ENCODE results near the gene HARBI1. TPM values are rescaled to one million over a fixed set of nuclear protein-coding genes. Genes with fewer than 3 reads are reported as not detected.

The HARBI1 gene
- total and polyA plus RNA-seq, 3 donors from 2014 or later, result 12.9 to 25.2 (median 14.3) TPM

- intact Hi-C loops (cut with DNase I; ENCODE audit: low total_unique reads), result no loop called here
- H3K27me3 ChIP-seq, result no peaks in the 10 kb centered on the region
- H3K27ac ChIP-seq, result peak overlapping the region in 1 of 2 donors; percentile 51
- H3K36me3 ChIP-seq (ENCODE audit: low read depth, missing control alignments), result no peaks in the 10 kb centered on the region
- H3K9me3 ChIP-seq, result no peaks in the 10 kb centered on the region
- no peak for DNase-seq
- H3K4me1 ChIP-seq, result peaks cover 6% of the 10 kb centered on the region
- WGBS, 2 donors, result 61 to 68% methylated on average over 1 of the region's 1 CpG
- H3K4me3 ChIP-seq, result no peak overlapping the region
- TF ChIP-seq, protein P1, sequence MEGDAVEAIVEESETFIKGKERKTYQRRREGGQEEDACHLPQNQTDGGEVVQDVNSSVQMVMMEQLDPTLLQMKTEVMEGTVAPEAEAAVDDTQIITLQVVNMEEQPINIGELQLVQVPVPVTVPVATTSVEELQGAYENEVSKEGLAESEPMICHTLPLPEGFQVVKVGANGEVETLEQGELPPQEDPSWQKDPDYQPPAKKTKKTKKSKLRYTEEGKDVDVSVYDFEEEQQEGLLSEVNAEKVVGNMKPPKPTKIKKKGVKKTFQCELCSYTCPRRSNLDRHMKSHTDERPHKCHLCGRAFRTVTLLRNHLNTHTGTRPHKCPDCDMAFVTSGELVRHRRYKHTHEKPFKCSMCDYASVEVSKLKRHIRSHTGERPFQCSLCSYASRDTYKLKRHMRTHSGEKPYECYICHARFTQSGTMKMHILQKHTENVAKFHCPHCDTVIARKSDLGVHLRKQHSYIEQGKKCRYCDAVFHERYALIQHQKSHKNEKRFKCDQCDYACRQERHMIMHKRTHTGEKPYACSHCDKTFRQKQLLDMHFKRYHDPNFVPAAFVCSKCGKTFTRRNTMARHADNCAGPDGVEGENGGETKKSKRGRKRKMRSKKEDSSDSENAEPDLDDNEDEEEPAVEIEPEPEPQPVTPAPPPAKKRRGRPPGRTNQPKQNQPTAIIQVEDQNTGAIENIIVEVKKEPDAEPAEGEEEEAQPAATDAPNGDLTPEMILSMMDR (IDR thresholded peaks at IDR 0.05), result no peak
- TF ChIP-seq POLR2A (IDR thresholded peaks at IDR 0.05), result no peak
Measured at GRCh38 chr11:46559815-46560214, 57.2 kb downstream of the HARBI1 start.

GRCh38 chr11:46557684-46558151, 59.3 kb downstream of the HARBI1 start:
- H3K27me3 ChIP-seq, result no peaks in the 10 kb centered on the region
- intact Hi-C loops (cut with DNase I; ENCODE audit: low total_unique reads), result no loop called here
- DNase-seq, result no peak
- H3K27ac ChIP-seq, result no peak overlapping the region
- no peaks in the 10 kb centered on the region for H3K9me3 ChIP-seq
- TF ChIP-seq POLR2A (IDR thresholded peaks at IDR 0.05), result no peak
- TF ChIP-seq, protein P1 (IDR thresholded peaks at IDR 0.05), result no peak
- no peaks in the 10 kb centered on the region for H3K36me3 ChIP-seq (ENCODE audit: low read depth, missing control alignments)
- peaks cover 20% of the 10 kb centered on the region for H3K4me1 ChIP-seq
- H3K4me3 ChIP-seq, result no peak overlapping the region
- 79% methylated on average over 7 of the region's 7 CpGs for WGBS, 2 donors

GRCh38 chr11:46555267-46556054, 61.6 kb downstream of the HARBI1 start:
- Histone ChIP-seq H3K27me3 (no peaks in the 10 kb centered on the region), H3K4me3 (no peak overlapping the region), H3K27ac (no peak overlapping the region), H3K4me1 (peaks cover 14% of the 10 kb centered on the region), H3K36me3 (ENCODE audit: low read depth, missing control alignments) (no peaks in the 10 kb centered on the region), H3K9me3 (no peaks in the 10 kb centered on the region)
- WGBS, 2 donors, result 64 to 66% methylated on average over 2 of the region's 2 CpGs
- TF ChIP-seq, protein P1 (IDR thresholded peaks at IDR 0.05), result no peak
- TF ChIP-seq POLR2A (IDR thresholded peaks at IDR 0.05), result no peak
- DNase-seq, result no peak
- intact Hi-C loops (cut with DNase I; ENCODE audit: low total_unique reads), result no loop called here

DNA sequence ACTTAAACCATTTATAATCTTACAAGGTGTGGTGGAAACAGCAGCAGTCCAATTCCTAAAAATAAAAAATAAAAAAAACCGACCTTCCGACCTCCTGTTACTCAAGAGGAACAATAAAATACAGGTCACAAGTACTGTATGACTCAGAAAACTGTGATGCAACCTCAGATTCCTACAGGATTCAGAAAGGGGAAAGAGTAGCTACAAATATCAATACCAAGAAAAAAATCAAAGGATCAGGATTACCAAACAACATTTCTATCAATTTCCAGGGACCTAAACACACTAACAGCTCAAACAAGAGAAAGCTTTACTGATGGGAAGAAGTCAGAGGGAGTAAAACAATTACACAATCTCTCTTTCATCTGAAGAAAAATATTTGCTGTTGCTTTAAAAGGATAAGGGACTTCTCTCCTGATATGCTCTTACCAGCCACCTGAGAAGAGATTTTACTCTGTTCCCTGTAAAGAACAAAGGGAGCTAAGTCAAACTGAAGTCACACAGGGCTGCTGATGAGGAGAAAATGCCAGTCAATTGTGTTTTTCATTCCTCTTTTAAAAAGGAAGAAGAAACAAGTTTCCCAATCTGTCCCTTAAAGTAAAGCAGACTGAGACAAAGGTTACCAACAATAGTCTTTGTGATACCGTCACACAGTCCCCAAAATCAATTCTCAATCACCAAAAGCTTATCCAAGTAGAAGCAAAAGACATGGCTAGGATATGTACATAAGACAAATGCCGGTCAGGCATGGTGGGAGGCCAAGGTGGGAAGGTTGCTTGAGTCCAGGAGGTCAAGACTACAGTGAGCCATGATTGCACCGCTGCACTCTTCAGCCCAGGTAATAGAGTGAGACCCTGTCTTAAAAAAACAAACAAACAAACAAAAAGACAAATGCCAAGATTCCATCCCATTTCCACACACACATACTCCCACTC, 62.5 kb downstream of the HARBI1 start:
- Histone ChIP-seq H3K27ac (peak overlapping the region in 1 of 2 donors; percentile 48), H3K27me3 (no peaks in the 10 kb centered on the region), H3K36me3 (ENCODE audit: low read depth, missing control alignments) (no peaks in the 10 kb centered on the region), H3K9me3 (no peaks in the 10 kb centered on the region), H3K4me1 (peaks cover 14% of the 10 kb centered on the region), H3K4me3 (no peak overlapping the region)
- intact Hi-C loops (cut with DNase I; ENCODE audit: low total_unique reads), result no loop called here
- TF ChIP-seq, protein P1 (IDR thresholded peaks at IDR 0.05), result no peak
- no peak for TF ChIP-seq POLR2A (IDR thresholded peaks at IDR 0.05)
- DNase-seq, result no peak
- 77 to 80% methylated on average over 5 of the region's 5 CpGs for WGBS, 2 donors

All from testis (tissue), 3 donors.